ENCODE results near the gene STAB2.

The STAB2 gene

GRCh38 chr12:103705098-103705497 lies 118.0 kb downstream of the STAB2 start:
- DNase-seq, result no peak

GRCh38 chr12:103705927-103706326 lies 118.9 kb downstream of the STAB2 start:
- DNase-seq, result no peak

- no peak for DNase-seq
Measured at GRCh38 chr12:103707446-103707845, 120.4 kb downstream of the STAB2 start.

GRCh38 chr12:103710544-103710943 lies 123.5 kb downstream of the STAB2 start:
- DNase-seq, result no peak

- no peak for DNase-seq
Measured at GRCh38 chr12:103712216-103712615, 125.1 kb downstream of the STAB2 start.

- DNase-seq, result no peak
Measured at GRCh38 chr12:103715494-103715893, 128.4 kb downstream of the STAB2 start.

- DNase-seq, result no peak
Measured at GRCh38 chr12:103716517-103717196, 129.6 kb downstream of the STAB2 start.

- DNase-seq, result no peak
Measured at GRCh38 chr12:103725398-103725797, 138.3 kb downstream of the STAB2 start.

GRCh38 chr12:103727638-103728037 lies 140.6 kb downstream of the STAB2 start:
- no peak for DNase-seq

GRCh38 chr12:103728323-103728722 lies 141.2 kb downstream of the STAB2 start:
- no peak for DNase-seq

- no peak for DNase-seq
Measured at GRCh38 chr12:103729499-103729898, 142.4 kb downstream of the STAB2 start.

- no peak for DNase-seq
Measured at GRCh38 chr12:103731539-103731938, 144.5 kb downstream of the STAB2 start.

- no peak for DNase-seq
Measured at GRCh38 chr12:103734863-103735262, 147.8 kb downstream of the STAB2 start.

GRCh38 chr12:103735291-103735690 lies 148.2 kb downstream of the STAB2 start:
- no peak for DNase-seq

- no peak for DNase-seq
Measured at GRCh38 chr12:103736572-103736971, 149.5 kb downstream of the STAB2 start.

GRCh38 chr12:103737881-103738280 lies 150.8 kb downstream of the STAB2 start:
- no peak for DNase-seq

- DNase-seq, result peak; percentile 8
Measured at GRCh38 chr12:103742349-103742932, 155.4 kb downstream of the STAB2 start.

- DNase-seq, result no peak
Measured at GRCh38 chr12:103743788-103744187, 156.7 kb downstream of the STAB2 start.

GRCh38 chr12:103745962-103746361 lies 158.9 kb downstream of the STAB2 start:
- no peak for DNase-seq

GRCh38 chr12:103748002-103748401 lies 160.9 kb downstream of the STAB2 start:
- DNase-seq, result no peak

GRCh38 chr12:103748875-103749274 lies 161.8 kb downstream of the STAB2 start:
- no peak for DNase-seq

- no peak for DNase-seq
Measured at GRCh38 chr12:103751171-103751570, 164.1 kb downstream of the STAB2 start.

GRCh38 chr12:103751600-103751999 lies 164.5 kb downstream of the STAB2 start:
- no peak for DNase-seq

- no peak for DNase-seq
Measured at GRCh38 chr12:103755425-103755824, 168.4 kb downstream of the STAB2 start.

- no peak for DNase-seq
Measured at GRCh38 chr12:103756443-103756842, 169.4 kb downstream of the STAB2 start.

Measured in NCI-H510A (cell line).